Amygdala (tissue), 56 donors: ENCODE measurements around the gene LRRC1.
"Not testable (repeated sequence)": the region's sequence is repeated elsewhere in the genome, so short reads cannot be mapped to it uniquely, and the experiment has no call there.

Source experiments
- DNase-seq, 56 donors: peaks; one replicate each; lab custom pipeline; 2025; lab: John Stamatoyannopoulos, UW

LRRC1 gene

DNA sequence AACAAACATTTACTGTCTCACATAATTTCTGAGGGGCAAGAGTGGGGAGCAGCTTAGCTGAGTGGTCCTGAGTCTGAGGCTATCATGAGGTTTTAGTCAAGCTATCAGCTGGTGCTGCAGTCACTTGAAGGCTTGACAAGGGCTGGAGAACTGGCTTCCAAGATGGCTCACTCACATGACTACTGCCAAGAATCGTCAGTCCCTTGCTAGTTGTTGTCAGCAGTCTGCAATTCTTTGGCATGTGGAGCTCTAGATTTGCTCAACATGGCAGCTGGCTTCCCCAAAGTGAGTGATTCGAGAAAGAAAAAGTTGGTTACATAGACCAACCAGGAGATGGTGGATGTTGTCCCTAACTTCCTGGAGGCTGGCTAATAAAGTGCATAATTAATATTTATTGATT lies 2.8 kb upstream of the LRRC1 start:
- no peak for DNase-seq

GRCh38 chr6:53792973-53793317 lies 1.9 kb upstream of the LRRC1 start:
- no peak for DNase-seq

DNA sequence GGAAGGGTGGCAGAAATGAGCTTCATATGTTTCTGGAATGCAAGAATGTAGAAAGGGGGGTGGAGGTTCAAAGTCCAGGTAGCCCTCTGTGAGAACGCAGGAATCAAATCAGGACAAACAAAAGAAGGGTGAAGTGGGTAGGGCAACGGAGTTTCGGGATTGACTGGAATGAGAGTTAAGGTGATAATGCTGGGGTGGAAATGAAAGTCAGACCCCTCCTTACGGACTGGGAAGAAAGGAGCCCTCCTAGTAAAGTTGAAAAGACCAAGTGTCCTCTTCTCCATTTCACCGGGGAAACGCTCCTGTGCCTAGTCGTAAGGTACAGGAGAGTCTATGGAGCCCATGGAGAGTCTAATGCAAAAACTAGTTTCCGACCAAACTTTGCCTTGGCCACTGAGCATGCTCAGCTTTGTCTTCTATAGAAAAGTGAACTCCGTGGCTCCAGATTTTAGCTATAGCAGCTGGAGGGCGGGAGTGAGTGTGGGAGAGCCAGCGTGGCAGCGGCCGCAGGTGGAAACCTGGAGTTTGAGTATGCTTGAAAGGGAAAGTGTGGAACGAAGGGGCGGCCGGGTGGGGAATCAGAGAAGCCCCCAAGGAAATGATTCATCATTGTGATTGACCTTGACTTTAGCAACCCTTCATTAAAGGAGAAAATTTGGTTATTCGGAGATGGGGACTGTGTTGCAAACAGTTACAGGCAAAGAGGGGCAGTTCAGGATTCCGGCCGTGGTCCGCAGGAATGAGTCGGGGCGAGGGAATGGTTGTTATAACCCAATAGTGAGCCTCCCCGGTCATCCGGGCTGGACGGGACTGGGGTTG lies 1.3 kb upstream of the LRRC1 start:
- DNase-seq: peak in 22 of 56 donors; percentile 4 to 47 (median 18)

DNA sequence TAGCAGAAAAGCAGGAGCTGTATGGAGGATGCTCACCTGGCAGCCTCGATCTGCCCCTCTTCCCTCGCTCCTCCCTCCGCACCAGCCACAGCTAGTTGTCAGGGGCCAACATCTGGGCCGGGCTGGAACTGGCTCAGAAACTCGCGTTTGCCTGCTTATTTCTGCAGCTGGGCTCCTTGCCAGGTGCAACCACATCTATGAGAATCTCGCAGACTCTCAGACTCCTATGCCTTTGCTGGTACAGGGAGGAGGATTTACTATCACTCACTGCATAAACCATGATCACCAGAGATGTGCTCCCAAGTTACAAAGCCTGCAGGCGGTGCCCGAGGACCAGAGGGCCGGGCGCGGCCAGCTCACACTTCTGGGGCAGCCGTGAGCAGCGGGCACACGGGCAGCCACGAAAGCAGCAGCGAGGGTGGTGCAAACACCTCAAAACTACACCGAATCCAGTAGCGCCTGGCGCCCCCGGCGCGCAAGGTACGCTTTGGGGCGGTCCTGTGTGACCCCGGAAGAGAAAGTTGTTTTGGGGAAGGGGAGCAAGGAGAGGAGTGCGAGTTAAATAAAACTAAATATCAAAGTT lies 577 bp upstream of the LRRC1 start:
- peak in 54 of 56 donors; percentile 24 to 90 (median 74) for DNase-seq

GRCh38 chr6:53795340-53795701 lies 516 bp downstream of the LRRC1 start:
- DNase-seq: peak in 4 of 56 donors; percentile 50 to 55 (median 51)

DNA sequence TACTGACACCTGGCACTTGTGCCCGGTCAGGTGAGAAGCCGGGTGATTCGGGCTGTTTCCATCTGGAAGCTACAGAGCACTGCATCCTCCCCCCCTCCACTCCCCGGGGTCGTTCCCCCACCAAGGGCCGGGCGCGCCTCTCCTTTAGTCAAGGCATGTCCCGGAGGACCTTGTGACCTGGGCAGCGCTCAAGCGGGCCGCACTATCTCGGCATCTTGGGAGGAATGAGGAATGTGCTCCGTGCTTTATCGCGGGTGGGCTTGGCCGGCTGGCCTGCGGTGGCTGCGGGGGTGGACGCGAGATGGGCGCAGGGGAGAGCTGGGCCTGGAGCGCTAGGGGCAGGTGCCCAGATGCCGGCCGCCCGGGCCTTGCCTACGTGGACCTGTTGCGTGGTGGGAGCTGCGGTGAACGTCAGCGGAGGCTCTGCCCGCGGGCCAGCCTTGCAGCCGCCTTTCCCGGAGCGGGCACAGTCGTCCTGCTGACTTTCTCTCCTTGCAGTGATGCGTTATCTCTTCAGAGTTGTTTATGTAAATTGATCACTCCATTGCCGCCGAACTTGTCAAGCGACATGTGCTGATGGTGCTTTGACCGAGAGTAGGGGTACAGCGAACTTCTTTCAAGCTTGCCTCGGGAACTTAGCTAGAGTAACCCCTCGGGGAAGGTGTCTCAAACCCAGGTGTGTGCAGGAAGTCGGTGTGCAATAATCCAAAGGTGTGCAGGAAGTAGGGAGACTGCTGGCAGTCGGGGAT lies 1.1 kb downstream of the LRRC1 start:
- DNase-seq: peak in 28 of 56 donors; percentile 7 to 61 (median 44)

- no peak for DNase-seq
Observed at GRCh38 chr6:53796451-53796780, 1.6 kb downstream of the LRRC1 start.

DNA sequence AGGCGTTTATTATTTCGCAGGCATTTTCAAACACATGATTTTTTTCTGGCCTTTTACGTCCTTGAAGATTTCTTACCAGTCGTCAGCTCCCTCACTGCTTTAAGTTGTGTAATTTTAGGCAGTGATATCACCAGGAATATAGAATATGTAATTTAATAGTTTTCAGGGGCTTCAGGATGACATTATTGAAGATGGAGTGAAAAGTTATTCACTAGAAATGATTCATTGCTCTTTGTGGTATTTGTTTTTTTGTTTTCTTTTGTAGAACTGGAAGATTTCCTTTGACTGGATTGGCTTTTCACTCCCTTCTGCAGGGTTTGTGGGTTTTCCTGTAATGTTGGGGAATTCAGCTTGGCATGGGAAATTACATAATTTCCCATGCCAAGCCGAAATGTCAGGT lies 2.0 kb downstream of the LRRC1 start:
- no peak for DNase-seq

GRCh38 chr6:53797304-53797703 lies 2.5 kb downstream of the LRRC1 start:
- no peak for DNase-seq

GRCh38 chr6:53799340-53799739 lies 4.5 kb downstream of the LRRC1 start:
- no peak for DNase-seq

DNA sequence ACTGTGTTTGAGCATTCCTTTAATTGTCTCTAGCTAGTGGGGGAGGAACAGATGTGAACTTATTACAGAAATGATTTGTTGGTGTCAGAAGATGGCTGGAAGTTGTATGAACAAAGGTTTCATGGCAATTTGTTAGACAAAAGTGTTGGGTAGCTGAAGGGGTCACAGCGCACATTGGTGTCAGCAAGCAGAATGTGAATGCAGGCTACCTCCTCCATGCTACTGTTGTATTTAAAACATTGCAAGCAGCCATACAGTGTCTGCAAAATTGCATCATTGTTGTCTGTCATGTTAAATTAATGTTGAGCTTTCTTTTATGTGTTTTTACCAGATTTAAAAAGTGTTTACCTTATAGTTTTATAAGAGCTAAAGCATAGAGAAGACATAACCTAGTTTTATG lies 6.2 kb downstream of the LRRC1 start:
- DNase-seq: no peak

DNA sequence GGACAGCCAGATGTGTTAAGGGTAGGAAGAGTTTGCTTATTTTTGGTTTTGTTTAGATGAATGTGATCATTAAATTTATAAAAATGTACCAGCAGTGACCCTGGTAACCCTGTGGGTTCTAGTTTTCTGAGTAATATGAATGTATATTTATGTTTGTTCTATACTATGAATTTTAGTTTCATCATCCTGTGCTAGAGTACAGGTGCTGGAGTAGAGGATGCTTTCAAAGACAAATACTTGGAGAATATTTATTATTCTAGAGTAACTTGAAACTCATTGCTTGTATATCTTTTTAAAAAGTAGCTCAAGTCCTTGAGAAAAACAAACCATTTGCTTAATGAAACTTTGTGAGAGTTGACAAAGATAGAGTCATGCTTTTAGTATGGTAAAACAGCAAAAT lies 7.8 kb downstream of the LRRC1 start:
- no peak for DNase-seq

- DNase-seq: no peak
Observed at GRCh38 chr6:53803081-53803860, 8.5 kb downstream of the LRRC1 start.

GRCh38 chr6:53805016-53805415 lies 10.2 kb downstream of the LRRC1 start:
- DNase-seq: no peak

- DNase-seq: no peak
Observed at GRCh38 chr6:53805725-53806124, 10.9 kb downstream of the LRRC1 start.

GRCh38 chr6:53807606-53808005 lies 12.8 kb downstream of the LRRC1 start:
- DNase-seq: not testable (repeated sequence)

DNA sequence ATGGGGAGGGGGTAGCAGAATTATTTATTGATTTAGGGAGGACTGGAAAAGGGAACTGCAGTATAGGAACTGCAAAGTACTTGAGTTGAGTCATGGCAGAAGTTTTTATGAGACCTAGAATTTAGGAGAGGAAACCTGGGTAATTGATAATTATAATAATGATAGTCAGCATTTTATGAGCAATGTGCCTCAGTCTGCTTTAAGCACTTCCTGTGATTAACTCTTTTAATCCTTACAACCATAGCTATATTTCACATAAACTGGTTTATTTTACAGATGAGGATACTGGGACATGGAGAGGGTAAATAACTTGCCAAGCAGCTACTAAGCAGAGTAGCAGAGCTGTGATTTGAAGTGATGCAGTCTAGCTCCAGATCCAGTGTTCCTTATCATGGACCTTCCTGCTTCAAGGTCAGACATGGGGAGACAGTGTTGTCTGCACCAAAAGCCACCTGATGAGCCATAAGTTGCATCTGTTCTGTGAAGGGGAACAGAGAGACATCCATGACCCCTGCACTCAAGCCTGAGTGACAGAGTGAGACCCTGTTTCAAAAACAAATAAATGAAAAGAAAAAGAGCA lies 13.6 kb downstream of the LRRC1 start:
- no peak for DNase-seq

- no peak for DNase-seq
Observed at GRCh38 chr6:53809691-53810090, 14.9 kb downstream of the LRRC1 start.

GRCh38 chr6:53811082-53811481 lies 16.3 kb downstream of the LRRC1 start:
- DNase-seq: no peak

DNA sequence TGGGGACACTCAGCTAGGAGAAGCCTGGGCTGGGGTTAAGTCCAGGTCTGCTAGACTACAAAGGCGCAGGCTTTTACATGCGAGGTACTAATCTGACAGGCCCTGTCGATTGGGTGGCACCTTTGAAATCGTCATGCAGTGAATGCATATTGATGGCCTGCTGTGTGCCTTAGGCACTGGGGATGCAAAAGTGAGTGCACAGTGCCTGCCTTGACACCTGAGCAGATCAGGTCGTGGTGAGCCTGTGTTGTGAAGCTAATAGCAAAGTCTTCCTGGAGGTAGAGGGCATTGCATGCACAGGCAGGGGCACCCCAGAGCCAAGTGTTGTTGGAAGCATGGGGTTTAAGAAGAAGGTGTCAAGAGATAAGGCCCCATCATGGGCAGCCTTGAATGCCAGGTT lies 16.9 kb downstream of the LRRC1 start:
- DNase-seq: no peak

- DNase-seq: no peak
Observed at GRCh38 chr6:53813096-53813495, 18.3 kb downstream of the LRRC1 start.
